Esophagus (tissue), 2 donors: ENCODE data around the gene TMPRSS6. TPM values are rescaled to one million over a fixed set of nuclear protein-coding genes. Genes with fewer than 3 reads are reported as not detected.

Source experiments
- H3K27ac ChIP-seq, 2 donors: one replicate each; pipeline ENCODE4 v1.5.1; 2013; ENCODE audit warnings: low read depth in 2 of 2, mild to moderate bottlenecking in 2 of 2, inconsistent platforms in 1 of 2, low read length in 1 of 2, moderate library complexity in 1 of 2
- H3K27me3 ChIP-seq, 2 donors: one replicate each; pipeline ENCODE4 v1.6.1; 2013; ENCODE audit warnings: low read length in 2 of 2, control low read depth in 1 of 2, mild to moderate bottlenecking in 1 of 2; ENCODE audit not compliant: insufficient read depth in 2 of 2, control insufficient read depth in 1 of 2
- H3K36me3 ChIP-seq, 2 donors: one replicate each; pipeline ENCODE4 v1.6.1; 2013; ENCODE audit warnings: low read length in 1 of 2; ENCODE audit not compliant: control insufficient read depth in 2 of 2, insufficient read depth in 2 of 2
- H3K4me1 ChIP-seq, 2 donors: one replicate each; pipeline ENCODE4 v1.6.1; 2013; ENCODE audit warnings: low read length in 1 of 2; ENCODE audit not compliant: control insufficient read depth in 2 of 2, insufficient read depth in 2 of 2
- H3K4me3 ChIP-seq, 2 donors: one replicate each; pipeline ENCODE4 v1.5.1; 2013; ENCODE audit warnings: low read length in 2 of 2, mild to moderate bottlenecking in 2 of 2, low read depth in 1 of 2, moderate library complexity in 1 of 2
- H3K9me3 ChIP-seq, 2 donors: one replicate each; pipeline ENCODE4 v1.6.1; 2013; ENCODE audit warnings: mild to moderate bottlenecking in 2 of 2, low read depth in 1 of 2, low read length in 1 of 2, moderate library complexity in 1 of 2; ENCODE audit not compliant: control insufficient read depth in 2 of 2, insufficient read depth in 1 of 2
- WGBS, 2 donors: extraction: QIAGEN DNeasy Blood & Tissue Kit; methylation state at CpG; one replicate each; pipeline ENCODE4 v1.1.7; 2013; 5-methylcytosine and 5-hydroxymethylcytosine counted together
- polyA plus RNA-seq, 2 donors: library from polyadenylated mRNA; stranded (reverse); fragments of 200-250 nt; gene quantifications; one replicate each; pipeline ENCODE4 v1.2.3, GENCODE V29; 2013
- donor health status: healthy with polysubstance abuse.
- donor health status: Bipolar disorder and iron deficiency.

The TMPRSS6 gene
- polyA plus RNA-seq, 2 donors = 0.04 to 0.05 TPM

GRCh38 chr22:37129866-37130441 lies 20.4 kb upstream of the TMPRSS6 start:
- Histone ChIP-seq H3K4me3 (no peak overlapping the region), H3K27ac (no peak overlapping the region), H3K4me1 (peaks cover 0 to 10% of the 10 kb centered on the region in 2 donors), H3K36me3 (no peaks in the 10 kb centered on the region), H3K9me3 (peaks cover 0 to 2% of the 10 kb centered on the region in 2 donors), H3K27me3 (no peaks in the 10 kb centered on the region)
- 63 to 73% methylated on average over 13 to 14 of the region's 14 CpGs for WGBS, 2 donors

- H3K27me3 ChIP-seq = no peaks in the 10 kb centered on the region
- no peak overlapping the region for H3K4me3 ChIP-seq
- no peaks in the 10 kb centered on the region for H3K9me3 ChIP-seq
- H3K4me1 ChIP-seq = peaks cover 0 to 10% of the 10 kb centered on the region in 2 donors
- WGBS, 2 donors = 81 to 90% methylated on average over 12 of the region's 12 CpGs
- no peak overlapping the region for H3K27ac ChIP-seq
- H3K36me3 ChIP-seq = no peaks in the 10 kb centered on the region
These were observed 19.2 kb upstream of the TMPRSS6 start for GRCh38 chr22:37128555-37129281.

GRCh38 chr22:37127350-37127878 lies 17.9 kb upstream of the TMPRSS6 start:
- Histone ChIP-seq H3K36me3 (no peaks in the 10 kb centered on the region), H3K27me3 (no peaks in the 10 kb centered on the region), H3K27ac (no peak overlapping the region), H3K4me1 (peaks cover 0 to 8% of the 10 kb centered on the region in 2 donors), H3K4me3 (no peak overlapping the region), H3K9me3 (no peaks in the 10 kb centered on the region)
- 67% methylated on average over 14 of the region's 14 CpGs for WGBS, 2 donors

- WGBS, 2 donors = 79 to 82% methylated on average over 5 of the region's 5 CpGs
- no peaks in the 10 kb centered on the region for H3K27me3 ChIP-seq
- no peaks in the 10 kb centered on the region for H3K36me3 ChIP-seq
- no peaks in the 10 kb centered on the region for H3K9me3 ChIP-seq
- no peak overlapping the region for H3K4me3 ChIP-seq
- no peak overlapping the region for H3K27ac ChIP-seq
- H3K4me1 ChIP-seq = peaks cover 0 to 13% of the 10 kb centered on the region in 2 donors
These were observed 17.4 kb upstream of the TMPRSS6 start for GRCh38 chr22:37126882-37127281.

- Histone ChIP-seq H3K4me3 (no peak overlapping the region), H3K27ac (no peak overlapping the region), H3K27me3 (no peaks in the 10 kb centered on the region), H3K4me1 (peaks cover 0 to 15% of the 10 kb centered on the region in 2 donors), H3K9me3 (no peaks in the 10 kb centered on the region), H3K36me3 (no peaks in the 10 kb centered on the region)
- 74 to 80% methylated on average over 7 of the region's 7 CpGs for WGBS, 2 donors
These were observed 16.9 kb upstream of the TMPRSS6 start for GRCh38 chr22:37126383-37126782.

GRCh38 chr22:37123649-37124048 lies 14.1 kb upstream of the TMPRSS6 start:
- H3K4me3 ChIP-seq = no peak overlapping the region
- H3K36me3 ChIP-seq = no peaks in the 10 kb centered on the region
- no peak overlapping the region for H3K27ac ChIP-seq
- 86 to 87% methylated on average over 7 of the region's 7 CpGs for WGBS, 2 donors
- H3K27me3 ChIP-seq = no peaks in the 10 kb centered on the region
- no peaks in the 10 kb centered on the region for H3K9me3 ChIP-seq
- peaks cover 0 to 8% of the 10 kb centered on the region in 2 donors for H3K4me1 ChIP-seq

- Histone ChIP-seq H3K27ac (peak overlapping the region; percentile 0 to 52), H3K4me3 (no peak overlapping the region), H3K9me3 (no peaks in the 10 kb centered on the region), H3K36me3 (no peaks in the 10 kb centered on the region), H3K4me1 (peaks cover 0 to 8% of the 10 kb centered on the region in 2 donors), H3K27me3 (no peaks in the 10 kb centered on the region)
- 90 to 92% methylated on average over 3 of the region's 3 CpGs for WGBS, 2 donors
These were observed 13.2 kb upstream of the TMPRSS6 start for GRCh38 chr22:37122598-37123180.

GRCh38 chr22:37121887-37122591 lies 12.5 kb upstream of the TMPRSS6 start:
- Histone ChIP-seq H3K27ac (peak overlapping the region; percentile 0 to 58), H3K27me3 (no peaks in the 10 kb centered on the region), H3K36me3 (no peaks in the 10 kb centered on the region), H3K9me3 (no peaks in the 10 kb centered on the region), H3K4me3 (no peak overlapping the region), H3K4me1 (peaks cover 0 to 8% of the 10 kb centered on the region in 2 donors)
- WGBS, 2 donors = 19 to 32% methylated on average over 15 of the region's 15 CpGs

- Histone ChIP-seq H3K4me1 (peaks cover 0 to 8% of the 10 kb centered on the region in 2 donors), H3K27me3 (no peaks in the 10 kb centered on the region), H3K36me3 (no peaks in the 10 kb centered on the region), H3K9me3 (no peaks in the 10 kb centered on the region), H3K4me3 (no peak overlapping the region), H3K27ac (no peak overlapping the region)
- 89% methylated on average over 11 of the region's 11 CpGs for WGBS, 2 donors
These were observed 11.2 kb upstream of the TMPRSS6 start for GRCh38 chr22:37120569-37121340.
